ENCODE measurements around the gene FLRT2.

The FLRT2 gene

GRCh38 chr14:85538636-85539035 lies 8.7 kb downstream of the FLRT2 start:
- DNase-seq (ENCODE audit: low read depth in 2 of 2): no peak
- no peak overlapping the region for H3K4me3 ChIP-seq (replicated peaks in 1 of 2; ENCODE audit: low read depth in 2 of 2, low read length in 2 of 2)
- TF ChIP-seq, protein P1, sequence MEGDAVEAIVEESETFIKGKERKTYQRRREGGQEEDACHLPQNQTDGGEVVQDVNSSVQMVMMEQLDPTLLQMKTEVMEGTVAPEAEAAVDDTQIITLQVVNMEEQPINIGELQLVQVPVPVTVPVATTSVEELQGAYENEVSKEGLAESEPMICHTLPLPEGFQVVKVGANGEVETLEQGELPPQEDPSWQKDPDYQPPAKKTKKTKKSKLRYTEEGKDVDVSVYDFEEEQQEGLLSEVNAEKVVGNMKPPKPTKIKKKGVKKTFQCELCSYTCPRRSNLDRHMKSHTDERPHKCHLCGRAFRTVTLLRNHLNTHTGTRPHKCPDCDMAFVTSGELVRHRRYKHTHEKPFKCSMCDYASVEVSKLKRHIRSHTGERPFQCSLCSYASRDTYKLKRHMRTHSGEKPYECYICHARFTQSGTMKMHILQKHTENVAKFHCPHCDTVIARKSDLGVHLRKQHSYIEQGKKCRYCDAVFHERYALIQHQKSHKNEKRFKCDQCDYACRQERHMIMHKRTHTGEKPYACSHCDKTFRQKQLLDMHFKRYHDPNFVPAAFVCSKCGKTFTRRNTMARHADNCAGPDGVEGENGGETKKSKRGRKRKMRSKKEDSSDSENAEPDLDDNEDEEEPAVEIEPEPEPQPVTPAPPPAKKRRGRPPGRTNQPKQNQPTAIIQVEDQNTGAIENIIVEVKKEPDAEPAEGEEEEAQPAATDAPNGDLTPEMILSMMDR (IDR thresholded peaks at IDR 0.05; ENCODE audit: low read depth, low read length): no peak

GRCh38 chr14:85539510-85539909 lies 9.6 kb downstream of the FLRT2 start:
- no peak overlapping the region for H3K4me3 ChIP-seq (replicated peaks in 1 of 2; ENCODE audit: low read depth in 2 of 2, low read length in 2 of 2)
- no peak for DNase-seq (ENCODE audit: low read depth in 2 of 2)
- TF ChIP-seq, protein P1 (IDR thresholded peaks at IDR 0.05; ENCODE audit: low read depth, low read length): no peak

DNA sequence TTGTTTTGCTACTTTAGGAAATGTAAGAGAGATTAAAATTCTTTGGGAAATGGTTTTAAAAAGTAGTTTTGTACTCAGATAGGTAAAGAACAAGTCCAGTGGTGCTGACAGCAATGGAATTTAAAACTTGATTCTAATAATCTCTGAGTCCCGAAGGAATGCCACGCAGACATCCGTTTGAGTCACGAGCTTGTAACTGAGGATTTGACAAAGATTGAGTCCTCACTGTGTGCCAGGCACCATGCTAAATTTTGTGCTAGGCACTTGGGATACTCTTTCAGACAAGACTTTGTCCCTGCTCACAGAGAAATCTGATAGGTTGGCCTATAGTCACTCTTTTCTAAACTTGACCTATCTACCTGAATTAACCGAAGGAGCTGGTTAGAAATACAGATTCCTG lies 12.7 kb downstream of the FLRT2 start:
- DNase-seq (ENCODE audit: low read depth in 2 of 2): peak; percentile 20 to 43
- TF ChIP-seq, protein P1 (IDR thresholded peaks at IDR 0.05; ENCODE audit: low read depth, low read length): no peak

GRCh38 chr14:85545738-85546137 lies 15.8 kb downstream of the FLRT2 start:
- no peak for DNase-seq (ENCODE audit: low read depth in 2 of 2)
- TF ChIP-seq, protein P1 (IDR thresholded peaks at IDR 0.05; ENCODE audit: low read depth, low read length): no peak
- no peak overlapping the region for H3K4me3 ChIP-seq (replicated peaks in 1 of 2; ENCODE audit: low read depth in 2 of 2, low read length in 2 of 2)

More for the DNA sequence above, 12.7 kb downstream of the FLRT2 start:
- no peak overlapping the region for H3K4me3 ChIP-seq (replicated peaks in 1 of 2; ENCODE audit: low read depth in 2 of 2, low read length in 2 of 2)

DNA sequence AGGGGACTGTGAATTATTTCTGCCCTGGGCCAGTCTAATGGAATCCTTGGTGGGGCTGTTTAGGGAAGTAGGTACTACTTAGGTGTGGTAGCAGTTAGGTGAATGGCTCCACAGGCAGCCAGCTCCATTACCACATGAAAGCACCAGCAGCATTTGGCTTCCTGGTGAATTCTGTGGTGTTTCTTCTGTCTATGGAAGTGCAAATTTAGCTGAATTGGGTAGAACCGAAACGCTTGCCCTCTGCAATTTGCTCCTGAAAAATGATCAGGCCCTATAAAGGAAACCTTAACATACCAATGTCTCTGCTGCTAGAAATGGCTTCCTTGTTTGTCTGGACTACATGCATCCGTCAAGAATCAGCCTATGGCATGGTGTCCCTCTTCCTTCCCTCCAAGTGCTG lies 16.4 kb downstream of the FLRT2 start:
- no peak for DNase-seq (ENCODE audit: low read depth in 2 of 2)
- TF ChIP-seq, protein P1 (IDR thresholded peaks at IDR 0.05; ENCODE audit: low read depth, low read length): no peak
- H3K4me3 ChIP-seq (replicated peaks in 1 of 2; ENCODE audit: low read depth in 2 of 2, low read length in 2 of 2): no peak overlapping the region

- no peak overlapping the region for H3K4me3 ChIP-seq (replicated peaks in 1 of 2; ENCODE audit: low read depth in 2 of 2, low read length in 2 of 2)
- TF ChIP-seq, protein P1 (IDR thresholded peaks at IDR 0.05; ENCODE audit: low read depth, low read length): no peak
- DNase-seq (ENCODE audit: low read depth in 2 of 2): peak in 1 of 2 donors; percentile 56
These were observed 19.8 kb downstream of the FLRT2 start for GRCh38 chr14:85549697-85550096.

GRCh38 chr14:85554106-85554505 lies 24.2 kb downstream of the FLRT2 start:
- TF ChIP-seq, protein P1 (IDR thresholded peaks at IDR 0.05; ENCODE audit: low read depth, low read length): no peak
- no peak overlapping the region for H3K4me3 ChIP-seq (replicated peaks in 1 of 2; ENCODE audit: low read depth in 2 of 2, low read length in 2 of 2)
- DNase-seq (ENCODE audit: low read depth in 2 of 2): no peak
